GM19438 (cell line): ENCODE data around the gene TNIP1.

Experiments used
- ATAC-seq: cut with Tn5 transposase; IDR thresholded peaks from one replicate; pipeline ENCODE4 v1.9.1; 2021; ENCODE audit warnings: low read depth; ENCODE audit not compliant: unreplicated experiment

Gene TNIP1

DNA sequence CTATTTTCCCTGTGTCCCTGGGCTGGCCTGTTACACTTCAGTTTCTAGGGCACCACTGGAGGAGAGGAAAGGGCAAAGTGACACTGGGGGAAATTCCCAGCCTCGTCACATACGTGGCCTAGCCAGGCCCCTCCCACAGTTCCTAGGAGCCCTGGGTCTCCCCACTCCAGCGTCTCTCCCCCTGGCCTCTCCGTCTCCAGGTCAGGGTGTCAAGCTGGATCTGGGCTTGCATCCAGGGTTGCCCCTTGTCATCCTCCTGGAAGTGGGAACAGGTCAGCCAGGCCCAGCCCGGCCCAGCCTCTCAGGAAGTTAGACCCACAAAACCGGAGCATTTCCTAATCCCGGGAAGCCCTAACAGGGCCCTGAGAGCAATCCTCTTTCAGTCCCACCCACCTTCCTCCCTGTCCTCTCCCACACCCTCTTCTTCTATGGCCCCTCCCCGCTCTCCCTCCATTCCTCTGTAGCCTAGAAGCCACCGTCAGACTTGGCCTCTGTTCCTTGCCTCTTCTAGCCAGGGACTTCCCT is 4.7 kb upstream of the TNIP1 start:
- no peak for ATAC-seq

DNA sequence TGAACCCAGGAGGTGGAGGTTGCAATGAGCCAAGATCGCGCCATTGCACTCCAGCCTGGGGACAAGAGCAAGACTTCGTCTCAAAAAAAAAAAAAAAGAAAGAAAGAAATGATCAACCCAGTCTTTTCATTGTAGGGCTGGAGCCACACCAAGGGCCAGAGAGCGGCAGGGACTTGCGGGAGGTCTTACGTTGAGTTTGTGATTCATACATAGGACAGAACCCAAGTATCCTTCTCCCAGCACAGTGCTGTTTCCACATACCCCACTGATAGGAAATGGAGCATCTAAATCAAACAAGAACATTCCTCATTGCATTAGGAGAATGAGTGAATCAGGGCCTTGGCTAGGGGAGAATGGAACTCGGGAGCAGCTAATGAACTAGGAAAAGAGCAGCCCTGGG is 3.5 kb upstream of the TNIP1 start:
- no peak for ATAC-seq

DNA sequence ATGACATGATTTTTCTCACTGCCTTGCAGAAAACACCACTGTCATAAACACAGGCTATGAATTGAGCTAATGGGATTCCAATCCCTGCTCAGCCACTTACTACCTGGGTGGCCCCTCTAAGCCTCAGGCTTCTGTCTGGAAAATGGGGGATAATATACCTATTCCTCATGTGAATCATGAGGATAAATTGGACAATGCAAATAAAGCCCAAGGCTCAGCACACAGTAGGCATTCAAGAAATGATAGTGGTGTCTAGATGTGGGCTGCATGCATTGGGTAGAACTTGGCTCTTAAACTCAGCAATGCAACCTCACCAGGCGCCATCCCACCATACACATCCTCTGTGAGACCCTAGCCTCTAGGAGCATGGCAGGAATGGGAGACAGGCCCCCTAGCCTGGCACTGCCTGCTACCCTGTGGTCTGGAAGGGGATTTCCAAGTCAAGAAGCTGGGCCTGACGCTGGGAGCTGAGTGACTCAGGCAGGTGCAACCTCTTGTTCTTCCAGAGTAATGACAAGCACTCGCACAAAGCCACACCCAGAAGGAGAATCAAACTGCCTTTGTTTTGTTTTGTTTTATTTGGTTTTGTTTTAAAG is 2.3 kb upstream of the TNIP1 start:
- no peak for ATAC-seq

GRCh38 chr5:151082282-151082902 is 1.6 kb upstream of the TNIP1 start:
- no peak for ATAC-seq

DNA sequence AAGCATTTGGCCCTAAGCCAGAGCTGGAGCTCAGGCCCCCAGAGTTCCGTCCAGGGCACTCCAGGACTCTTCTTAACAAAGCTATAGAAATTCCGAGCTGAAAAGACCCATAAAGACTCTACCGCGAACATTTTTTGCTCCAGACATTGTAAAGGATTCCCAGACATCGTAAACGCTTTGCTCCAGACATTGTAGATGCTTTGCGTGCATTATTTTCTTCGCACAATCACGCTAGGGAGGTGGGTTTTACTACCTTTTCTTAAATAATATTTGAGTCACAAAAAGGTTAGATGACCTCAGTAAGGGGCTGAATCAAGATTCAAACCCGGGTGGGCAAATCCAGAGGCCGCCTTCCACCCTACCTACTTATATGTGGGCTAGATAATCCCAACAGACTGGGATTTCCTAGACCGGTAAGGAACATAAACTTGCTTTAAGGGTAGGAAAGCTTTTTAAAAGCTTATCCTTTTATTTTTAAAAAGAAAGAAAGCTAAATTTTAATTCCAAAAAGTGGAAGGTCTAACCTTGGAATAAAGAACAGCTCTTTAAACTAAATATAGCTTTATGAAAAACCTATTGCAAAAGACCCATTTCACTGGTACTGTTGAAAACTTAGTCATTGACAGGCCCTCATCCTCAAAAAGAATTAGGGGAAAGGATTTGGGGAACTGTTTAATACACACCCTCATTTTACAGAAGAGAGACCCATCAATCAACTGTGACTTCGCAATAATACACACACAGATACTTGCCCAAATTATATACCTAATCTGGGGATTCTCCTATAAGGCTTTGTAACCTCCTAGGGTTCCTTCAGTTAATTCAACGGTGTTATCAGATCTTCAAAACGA is 822 bp upstream of the TNIP1 start:
- no peak for ATAC-seq

DNA sequence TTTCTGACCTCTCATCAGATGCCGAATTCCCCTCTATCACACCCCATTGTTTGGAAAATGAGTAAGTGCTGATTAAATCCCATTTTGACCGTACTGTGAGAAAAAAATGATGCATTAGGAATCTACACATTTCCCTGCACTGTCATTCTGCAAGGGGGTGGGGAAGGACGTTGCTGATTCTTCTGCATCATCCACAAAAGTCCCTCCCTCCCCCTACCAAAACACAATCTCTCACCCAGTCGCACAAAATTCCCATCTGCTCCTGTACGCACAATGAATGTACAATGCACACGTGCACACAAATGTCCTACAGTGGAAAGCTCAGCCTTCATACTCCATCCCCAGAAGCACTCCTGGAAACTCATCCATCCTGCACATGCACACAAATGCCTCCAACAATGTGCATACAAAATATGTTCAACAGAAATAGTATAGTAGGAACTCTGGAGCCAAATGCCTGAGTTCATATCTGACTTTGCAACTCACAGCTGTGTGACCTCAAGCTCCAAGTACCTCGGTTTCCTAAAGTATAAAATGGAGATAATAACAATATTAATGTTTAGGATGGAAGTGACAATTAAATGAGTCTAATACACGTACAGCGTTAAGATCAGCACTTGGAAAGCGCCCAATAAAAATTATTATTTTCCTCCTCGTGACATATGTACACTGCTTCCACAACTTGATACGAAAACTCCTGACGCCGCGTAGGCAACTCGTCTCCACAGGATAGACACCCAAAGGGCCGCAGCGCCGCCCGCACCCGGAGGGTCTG is 809 bp downstream of the TNIP1 start:
- no peak for ATAC-seq

GRCh38 chr5:151078490-151079262 is 2.2 kb downstream of the TNIP1 start:
- peak; percentile 54 for ATAC-seq

GRCh38 chr5:151077967-151078366 is 2.9 kb downstream of the TNIP1 start:
- no peak for ATAC-seq

DNA sequence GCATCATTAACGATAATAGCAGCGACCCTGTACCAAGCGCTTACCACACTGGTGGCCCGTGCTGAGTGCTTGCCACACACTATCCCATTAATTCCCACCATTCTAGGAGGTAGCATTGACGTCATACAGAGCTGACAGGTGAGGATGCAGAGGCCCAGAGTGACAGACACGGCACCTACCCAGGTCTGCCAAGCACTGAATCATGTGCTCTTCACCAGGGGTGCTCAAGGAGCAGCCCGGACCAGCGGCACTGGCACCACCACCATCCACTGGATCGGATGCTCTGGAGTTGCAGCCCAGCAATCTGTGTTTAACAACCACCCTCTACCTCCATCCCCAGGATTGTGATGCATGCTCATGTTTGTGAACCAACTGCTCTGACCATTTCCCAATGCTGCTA is 3.4 kb downstream of the TNIP1 start:
- no peak for ATAC-seq

DNA sequence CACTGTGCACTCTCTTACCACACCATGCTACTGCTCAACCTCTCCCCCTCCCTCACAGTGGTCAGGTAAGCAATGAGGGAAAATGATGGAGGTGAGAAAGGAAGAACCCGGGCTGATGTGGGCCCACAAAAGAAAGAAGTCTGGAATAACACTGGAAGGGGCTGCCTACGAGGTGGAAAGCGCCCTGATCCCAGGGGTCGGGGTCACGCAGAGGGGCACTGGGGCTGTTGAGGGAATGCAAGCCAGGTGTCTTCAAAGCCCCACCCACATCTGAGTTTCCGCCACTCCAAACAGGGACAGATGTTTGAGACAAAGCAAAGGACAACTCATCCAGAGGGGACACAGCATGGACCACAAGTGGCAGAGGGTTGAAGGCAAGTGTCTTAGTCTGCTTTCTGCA is 4.2 kb downstream of the TNIP1 start:
- ATAC-seq, result no peak

GRCh38 chr5:151075698-151076331 is 5.0 kb downstream of the TNIP1 start:
- no peak for ATAC-seq

DNA sequence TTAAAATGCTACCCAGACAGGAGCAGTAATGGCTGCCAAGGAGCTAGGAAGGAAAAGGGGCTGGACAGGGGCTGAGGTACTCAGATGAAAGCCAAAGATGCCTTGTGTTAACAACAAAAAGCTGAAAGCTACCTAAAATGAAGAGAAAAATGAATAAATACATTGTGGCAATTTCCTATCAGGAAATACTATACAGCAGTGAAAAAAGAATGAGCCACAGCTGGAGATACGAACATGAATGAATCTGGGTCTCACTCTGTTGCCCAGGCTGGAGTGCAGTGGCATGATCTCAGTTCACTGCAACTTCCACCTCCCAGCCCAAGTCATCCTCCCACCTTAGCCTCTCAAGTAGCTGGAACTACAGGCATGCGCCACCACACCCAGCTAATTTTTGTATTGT is 6.3 kb downstream of the TNIP1 start:
- no peak for ATAC-seq

DNA sequence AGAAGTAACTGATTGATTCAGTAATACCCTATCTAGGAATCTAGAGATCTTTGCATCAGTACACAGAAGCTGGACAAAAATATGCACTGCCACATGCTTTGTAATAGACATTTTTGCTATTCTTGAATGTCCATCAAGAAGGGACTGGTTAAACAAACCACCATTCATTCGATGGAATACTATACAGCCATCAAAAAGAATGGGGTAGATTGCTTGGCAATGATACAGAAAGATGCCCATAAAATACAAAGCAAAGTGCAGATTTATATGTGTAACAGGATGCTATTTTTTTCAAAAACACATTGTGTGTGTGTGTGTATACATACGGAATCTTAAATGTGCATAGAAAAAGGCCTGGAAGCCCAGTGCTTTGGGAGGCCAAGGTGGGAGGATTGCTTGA is 7.6 kb downstream of the TNIP1 start:
- ATAC-seq, result no peak

- ATAC-seq, result no peak
Observed at GRCh38 chr5:151072630-151073025, 8.2 kb downstream of the TNIP1 start.

- ATAC-seq, result no peak
Observed at GRCh38 chr5:151071848-151072629, 8.8 kb downstream of the TNIP1 start.

GRCh38 chr5:151071021-151071420 is 9.8 kb downstream of the TNIP1 start:
- no peak for ATAC-seq

- no peak for ATAC-seq
Observed at GRCh38 chr5:151070449-151070848, 10.4 kb downstream of the TNIP1 start.

GRCh38 chr5:151068433-151069197 is 12.2 kb downstream of the TNIP1 start:
- peak; percentile 59 for ATAC-seq
